NCI-H146 (cell line): ENCODE data around the gene NRTN.

Experiments used
- DNase-seq: peaks from one replicate; lab custom pipeline; 2025; lab: John Stamatoyannopoulos, UW

NRTN gene

DNA sequence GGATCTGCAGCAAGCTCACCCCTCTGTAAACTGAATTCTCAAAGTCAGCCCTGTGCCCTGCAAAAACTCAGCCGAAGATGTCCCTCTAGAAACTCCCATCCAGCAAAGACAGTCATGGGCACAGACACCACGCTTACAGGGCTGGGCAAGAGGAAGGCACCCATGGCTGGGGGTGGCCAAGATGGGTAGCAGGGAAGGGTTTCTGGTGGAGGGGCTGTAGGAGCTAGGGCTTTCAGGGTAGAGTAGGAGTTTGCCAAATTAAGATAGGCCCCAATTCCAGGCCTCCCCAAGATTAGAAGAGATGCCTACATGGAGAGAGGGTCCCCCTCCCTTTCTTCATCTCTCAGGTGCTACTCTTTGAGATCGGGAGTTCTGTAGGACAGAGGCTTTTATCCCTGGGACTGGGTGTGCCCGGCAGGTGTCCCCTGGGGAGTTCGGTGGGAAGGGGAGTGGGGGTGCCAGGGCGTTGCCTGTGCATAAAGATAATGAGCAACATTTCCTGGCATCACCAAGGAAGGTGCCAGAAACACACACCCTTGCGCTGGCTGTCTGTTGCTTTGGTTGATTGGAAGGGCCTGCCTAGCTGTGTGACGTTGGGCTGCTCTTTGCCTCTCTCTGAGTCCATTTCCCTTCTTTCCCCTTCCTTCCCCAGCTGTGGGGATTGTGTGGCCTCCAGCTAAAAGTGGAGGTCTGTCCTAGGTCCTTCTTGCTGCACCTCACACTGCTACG lies 9.4 kb downstream of the NRTN start:
- no peak for DNase-seq

GRCh38 chr19:5814852-5815246 lies 10.0 kb downstream of the NRTN start:
- no peak for DNase-seq

- no peak for DNase-seq
These were observed 12.4 kb downstream of the NRTN start for GRCh38 chr19:5817218-5817617.

DNA sequence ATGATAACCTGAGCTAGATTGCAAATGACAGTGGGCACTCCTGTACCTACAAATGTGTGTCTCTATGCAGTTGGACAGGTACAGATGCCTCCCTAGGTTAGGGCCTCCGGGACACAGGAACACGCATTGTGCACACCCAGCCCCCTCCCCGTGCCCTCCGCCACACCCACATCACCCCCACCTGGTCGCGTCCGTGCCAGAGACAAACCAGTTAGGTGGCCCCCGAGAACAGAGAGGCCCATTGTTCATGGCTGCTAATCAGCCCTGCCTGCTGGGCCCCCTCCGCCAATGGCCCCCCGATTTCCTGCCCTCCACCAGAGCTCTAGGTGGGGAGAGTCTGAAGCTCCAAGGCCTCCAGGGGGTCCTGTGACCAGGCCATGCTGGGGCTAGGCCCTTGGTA lies 13.7 kb downstream of the NRTN start:
- DNase-seq = no peak

DNA sequence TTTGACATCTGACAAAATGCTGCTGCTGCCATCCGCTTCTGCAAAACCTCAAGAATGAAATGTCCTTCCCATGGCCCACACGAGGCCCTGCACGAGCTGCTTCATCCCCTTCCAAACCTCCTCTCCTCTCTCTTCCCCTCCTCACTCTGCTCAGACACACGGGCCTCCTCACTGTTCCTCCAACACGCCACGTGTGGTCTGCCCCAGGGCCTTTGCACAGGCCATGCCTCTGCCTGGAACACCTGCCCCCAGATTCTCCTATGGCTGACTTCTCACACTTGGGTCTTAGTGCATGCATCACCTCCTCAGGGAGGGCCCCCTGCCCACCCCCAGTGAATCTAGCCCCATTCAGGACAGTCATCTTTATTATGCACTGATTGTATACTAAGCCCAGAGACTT lies 15.9 kb downstream of the NRTN start:
- no peak for DNase-seq

DNA sequence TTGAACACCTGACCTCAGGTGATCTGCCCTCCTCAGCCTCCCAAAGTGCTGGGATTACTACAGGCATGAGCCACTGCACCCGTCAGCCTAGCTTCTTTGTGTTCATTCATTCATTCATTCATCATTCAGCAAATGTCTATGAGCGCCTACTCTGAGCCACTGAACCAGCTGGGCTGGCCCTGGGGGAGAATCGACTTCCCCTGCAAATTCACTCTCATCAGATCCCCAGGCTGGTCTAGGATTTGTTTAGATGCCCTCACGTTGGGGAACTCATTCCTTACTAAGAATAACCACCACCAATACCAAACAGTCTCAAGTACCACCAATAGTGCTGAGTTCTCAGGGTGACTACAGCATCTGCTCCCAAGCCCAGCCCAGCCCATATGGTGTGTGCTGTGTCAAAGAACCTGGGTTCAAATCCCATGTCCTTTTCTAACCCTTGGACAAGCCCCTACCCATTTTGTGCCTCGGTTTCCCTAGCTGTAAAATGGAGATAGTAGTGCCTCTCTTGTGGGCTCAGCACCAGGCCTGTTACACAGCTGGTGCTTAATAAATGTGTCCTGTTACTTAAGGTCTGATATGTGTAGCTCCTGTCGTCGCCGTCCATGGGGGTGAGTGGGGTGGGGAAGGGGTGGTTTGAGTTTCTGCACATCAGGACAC lies 16.8 kb downstream of the NRTN start:
- no peak for DNase-seq

DNA sequence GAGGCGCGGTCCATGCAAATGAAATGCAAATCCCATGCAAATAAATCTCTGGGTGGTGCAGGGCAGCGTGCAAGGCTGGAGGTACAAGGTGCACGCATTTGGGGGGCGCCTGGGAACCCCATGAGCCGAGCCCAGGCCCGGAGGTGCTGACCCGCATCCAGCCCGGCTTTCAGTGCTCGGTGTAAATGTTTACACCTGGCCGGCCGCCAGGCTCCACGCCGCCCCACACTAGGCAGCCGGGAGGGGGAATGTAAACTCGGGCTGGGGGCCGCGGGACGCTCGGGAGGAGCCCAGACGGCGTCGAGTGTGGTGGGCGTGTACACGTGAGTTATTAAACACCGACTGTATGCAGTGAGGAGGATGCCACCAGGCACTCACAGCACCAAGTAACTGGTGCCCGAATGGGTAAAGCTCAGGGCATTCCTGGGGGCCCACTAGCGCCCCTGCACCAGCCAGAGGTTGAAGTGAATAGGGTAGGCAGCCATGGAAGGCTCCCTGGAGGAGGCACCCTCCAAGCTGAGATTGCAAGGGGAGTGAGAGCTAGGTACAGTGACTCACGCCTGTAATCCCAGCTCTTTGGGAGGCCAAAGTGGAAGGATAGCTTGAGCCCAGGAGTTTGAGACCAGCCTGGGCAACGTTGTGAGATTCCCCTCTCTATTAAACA lies 17.4 kb downstream of the NRTN start:
- no peak for DNase-seq

DNA sequence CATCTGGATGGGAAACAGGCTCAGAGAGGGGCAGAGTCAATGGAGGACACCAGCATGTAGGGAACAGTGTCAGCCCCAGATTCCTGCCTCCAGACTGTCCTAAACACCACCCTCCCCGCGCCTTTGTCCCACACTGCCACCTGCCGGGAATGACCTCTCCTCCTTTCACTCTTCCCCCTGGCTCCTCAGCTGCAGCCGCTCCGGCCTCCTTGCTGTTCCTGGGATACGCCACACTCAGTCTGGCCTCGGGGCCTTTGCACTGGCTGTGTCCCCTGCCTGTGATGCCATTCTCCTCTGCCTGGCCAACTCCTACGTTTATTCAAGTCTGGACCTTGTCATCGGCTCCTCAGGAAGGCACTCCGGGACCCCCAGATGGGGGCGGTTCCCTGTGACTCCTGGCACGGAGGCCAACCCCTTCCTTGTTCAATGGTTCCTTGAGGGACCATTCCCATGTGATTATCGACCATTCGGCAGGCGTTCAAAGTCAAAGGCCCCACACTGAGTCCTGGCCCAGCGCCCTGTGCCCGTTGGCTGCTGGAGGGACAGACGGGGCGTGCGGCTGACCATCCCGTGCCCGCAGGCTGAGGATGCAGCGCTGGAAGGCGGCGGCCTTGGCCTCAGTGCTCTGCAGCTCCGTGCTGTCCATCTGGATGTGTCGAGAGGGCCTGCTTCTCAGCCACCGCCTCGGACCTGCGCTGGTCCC lies 18.9 kb downstream of the NRTN start:
- no peak for DNase-seq

- DNase-seq = no peak
These were observed 19.9 kb downstream of the NRTN start for GRCh38 chr19:5824751-5825150.

- no peak for DNase-seq
These were observed 20.3 kb downstream of the NRTN start for GRCh38 chr19:5825178-5825577.

DNA sequence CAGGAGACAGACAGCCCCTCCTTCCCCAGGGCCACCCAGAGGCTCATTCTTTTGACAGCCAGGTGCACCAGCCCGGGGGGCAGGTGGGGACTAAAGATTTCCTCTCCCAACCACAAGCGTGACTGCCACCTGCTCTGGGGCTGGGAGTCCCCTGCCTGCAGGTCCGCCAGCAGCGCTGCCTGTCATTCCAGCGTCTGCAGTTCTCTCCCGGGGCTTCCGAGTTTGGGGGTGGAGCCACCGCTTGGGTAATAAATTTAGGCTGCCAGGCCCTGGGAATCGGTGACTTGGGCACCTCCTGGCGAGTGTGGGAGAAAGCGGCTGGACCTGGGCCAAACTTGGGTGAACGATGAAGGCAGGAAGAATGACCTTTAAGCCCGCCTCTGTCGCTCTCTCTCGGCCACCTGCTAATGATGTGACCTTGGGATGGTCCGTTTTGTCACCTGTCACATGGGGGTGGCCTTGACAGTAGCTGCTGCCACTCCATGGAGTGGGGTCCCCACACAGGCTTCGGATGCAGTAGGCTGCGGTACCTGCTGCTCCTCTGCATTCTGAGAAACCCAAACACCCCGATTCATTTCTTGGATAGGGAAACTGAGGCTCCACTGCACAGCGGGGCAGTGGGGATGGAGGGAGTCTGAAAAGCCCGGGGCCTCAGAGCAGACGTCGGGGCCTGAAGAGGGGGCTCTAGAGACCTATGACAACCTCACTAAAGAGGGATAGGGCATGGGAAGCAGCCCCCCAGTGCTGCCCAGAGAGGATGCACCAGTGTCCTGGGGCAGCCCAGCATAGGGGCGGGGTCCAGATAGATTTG lies 21.9 kb downstream of the NRTN start:
- peak; percentile 95 for DNase-seq

DNA sequence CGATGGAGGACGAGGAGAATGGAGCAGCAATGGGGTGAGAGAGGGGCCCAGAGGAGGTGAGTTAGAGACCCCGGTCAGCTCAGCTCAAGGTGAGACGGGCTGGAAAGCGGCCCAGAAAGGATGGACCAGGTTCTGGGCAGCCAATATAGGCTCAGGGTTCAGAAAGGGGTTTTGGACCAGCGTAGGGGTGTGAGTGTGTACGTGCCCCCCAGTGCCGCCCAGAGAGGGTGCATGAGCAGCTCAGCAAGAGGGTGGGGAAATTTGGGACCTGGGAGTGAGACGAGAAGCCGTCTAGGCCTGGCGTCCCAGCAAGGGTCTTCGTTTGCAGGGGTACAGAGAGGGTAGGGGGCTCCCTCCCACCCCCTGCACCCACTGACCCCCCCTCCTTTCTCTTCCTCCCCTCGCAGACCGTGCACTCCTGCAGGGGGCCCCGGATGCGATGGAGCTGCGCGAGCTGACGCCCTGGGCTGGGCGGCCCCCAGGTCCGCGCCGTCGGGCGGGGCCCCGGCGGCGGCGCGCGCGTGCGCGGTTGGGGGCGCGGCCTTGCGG lies 22.5 kb downstream of the NRTN start:
- DNase-seq = peak; percentile 33

- DNase-seq = peak; percentile 88
These were observed 23.2 kb downstream of the NRTN start for GRCh38 chr19:5827891-5828660.

- DNase-seq = peak; percentile 73
These were observed 24.0 kb downstream of the NRTN start for GRCh38 chr19:5828661-5829566.

GRCh38 chr19:5829567-5830310 lies 24.9 kb downstream of the NRTN start:
- no peak for DNase-seq

DNA sequence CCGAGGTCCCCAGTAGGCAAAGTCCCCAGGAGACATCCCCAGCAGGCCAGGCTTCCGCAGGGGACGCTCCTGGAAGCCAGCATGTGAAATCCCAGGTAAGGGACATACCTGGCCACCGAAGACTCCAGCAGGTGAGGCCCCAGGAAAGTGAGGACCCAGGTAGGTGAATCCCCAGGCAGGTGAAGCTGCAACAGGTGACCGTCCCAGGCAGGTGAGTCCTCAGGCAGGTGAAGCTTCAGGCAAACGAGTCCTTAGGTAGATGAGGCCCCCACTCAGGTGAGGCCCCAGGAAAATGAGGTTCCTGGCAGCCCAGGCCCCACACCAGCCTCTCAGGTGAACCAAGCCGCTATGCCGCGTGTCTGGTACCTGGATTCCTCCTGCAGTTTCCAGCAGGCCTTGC lies 26.3 kb downstream of the NRTN start:
- no peak for DNase-seq

GRCh38 chr19:5832061-5832460 lies 27.2 kb downstream of the NRTN start:
- no peak for DNase-seq

GRCh38 chr19:5832527-5833216 lies 27.8 kb downstream of the NRTN start:
- no peak for DNase-seq
